ENCODE data around the gene CPSF7.
A peak's percentile ranks its signal among the peaks of the same experiment; 100 is the strongest.
"Not testable (repeated sequence)": the region's sequence is repeated elsewhere in the genome, so short reads cannot be mapped to it uniquely, and the experiment has no call there.

CPSF7 gene

GRCh38 chr11:61429691-61430582, at the start of gene CPSF7, which contains the start of gene SDHAF2:
TSS of gene CPSF7 (minus strand) at chr11:61429975. CDS start at chr11:61429235, 740 bp downstream.
TSS of gene SDHAF2 (plus strand) at chr11:61430124. CDS start at chr11:61430147, 23 bp downstream.
- DNase-seq (ENCODE audit: low read depth) = peak; percentile 49

- DNase-seq (ENCODE audit: low read depth) = no peak
These were observed 48.0 kb upstream of the CPSF7 start for GRCh38 chr11:61477727-61478148.

GRCh38 chr11:61477126-61477525, 47.4 kb upstream of the CPSF7 start:
- DNase-seq (ENCODE audit: low read depth) = no peak

- DNase-seq (ENCODE audit: low read depth) = no peak
These were observed 46.6 kb upstream of the CPSF7 start for GRCh38 chr11:61476371-61476770.

GRCh38 chr11:61475433-61475832, 45.7 kb upstream of the CPSF7 start:
- DNase-seq (ENCODE audit: low read depth) = no peak

GRCh38 chr11:61474013-61474643, 44.4 kb upstream of the CPSF7 start:
- no peak for DNase-seq (ENCODE audit: low read depth)

GRCh38 chr11:61473370-61474012, 43.7 kb upstream of the CPSF7 start:
- DNase-seq (ENCODE audit: low read depth) = peak; percentile 9

GRCh38 chr11:61472868-61473267, 43.1 kb upstream of the CPSF7 start:
- DNase-seq (ENCODE audit: low read depth) = no peak

GRCh38 chr11:61472282-61472681, 42.5 kb upstream of the CPSF7 start:
- no peak for DNase-seq (ENCODE audit: low read depth)

GRCh38 chr11:61468002-61468401, 38.2 kb upstream of the CPSF7 start:
- DNase-seq (ENCODE audit: low read depth) = no peak

- not testable (repeated sequence) for DNase-seq (ENCODE audit: low read depth)
These were observed 37.8 kb upstream of the CPSF7 start for GRCh38 chr11:61467602-61468001.

- DNase-seq (ENCODE audit: low read depth) = no peak
These were observed 31.2 kb upstream of the CPSF7 start for GRCh38 chr11:61460986-61461385.

GRCh38 chr11:61460474-61460881, 30.7 kb upstream of the CPSF7 start:
- no peak for DNase-seq (ENCODE audit: low read depth)

- DNase-seq (ENCODE audit: low read depth) = no peak
These were observed 24.7 kb upstream of the CPSF7 start for GRCh38 chr11:61454520-61454919.

- no peak for DNase-seq (ENCODE audit: low read depth)
These were observed 23.9 kb upstream of the CPSF7 start for GRCh38 chr11:61453695-61454094.

- DNase-seq (ENCODE audit: low read depth) = no peak
These were observed 23.1 kb upstream of the CPSF7 start for GRCh38 chr11:61452825-61453224.

GRCh38 chr11:61448552-61448927, 18.8 kb upstream of the CPSF7 start:
- DNase-seq (ENCODE audit: low read depth) = no peak

GRCh38 chr11:61447601-61448551, 18.1 kb upstream of the CPSF7 start:
- DNase-seq (ENCODE audit: low read depth) = no peak

- DNase-seq (ENCODE audit: low read depth) = peak; percentile 91
These were observed 16.5 kb upstream of the CPSF7 start for GRCh38 chr11:61446211-61446651.

- no peak for DNase-seq (ENCODE audit: low read depth)
These were observed 15.7 kb upstream of the CPSF7 start for GRCh38 chr11:61445516-61445915.

GRCh38 chr11:61442616-61443015, 12.8 kb upstream of the CPSF7 start:
- DNase-seq (ENCODE audit: low read depth) = no peak

GRCh38 chr11:61439615-61440014, 9.8 kb upstream of the CPSF7 start:
- DNase-seq (ENCODE audit: low read depth) = no peak

All from non-pigmented ciliary epithelial cell (primary cell).